NT2/D1 (cell line): Measurements from ENCODE around the gene SETD6.
"Not testable (repeated sequence)": the region's sequence is repeated elsewhere in the genome, so short reads cannot be mapped to it uniquely, and the experiment has no call there.

ENCODE experiments used
- DNase-seq: peaks from one replicate; pipeline ENCODE4 v3.0.0-alpha.2; 2011; ENCODE audit warnings: low read depth, low spot score
- H3K27me3 ChIP-seq: 2 replicates; pipeline ENCODE4 v1.6.0; 2011; ENCODE audit warnings: mild to moderate bottlenecking; ENCODE audit not compliant: insufficient read length, insufficient read depth
- H3K36me3 ChIP-seq: 2 replicates; pipeline ENCODE4 v1.6.1; 2011; ENCODE audit warnings: mild to moderate bottlenecking, low read length, mixed read lengths; ENCODE audit not compliant: insufficient read depth, insufficient read length
- H3K4me1 ChIP-seq: 2 replicates; pipeline ENCODE4 v1.5.1; 2011; ENCODE audit not compliant: insufficient read depth, insufficient read length
- H3K4me3 ChIP-seq: 2 replicates; pipeline ENCODE4 v1.5.1; 2011; ENCODE audit warnings: low read depth; ENCODE audit not compliant: insufficient read length
- H3K9ac ChIP-seq: 2 replicates; pipeline ENCODE4 v1.6.0; 2011; ENCODE audit warnings: low read depth; ENCODE audit not compliant: insufficient read length
- H3K9me3 ChIP-seq: 2 replicates; pipeline ENCODE4 v1.5.1; 2011; ENCODE audit warnings: mild to moderate bottlenecking, low read length; ENCODE audit not compliant: insufficient read depth
- SUZ12 ChIP-seq: IDR thresholded peaks from 2 replicates; pipeline ENCODE4 v1.6.1; 2011; ENCODE audit not compliant: insufficient read length, insufficient read depth; ENCODE audit errors: extremely low read depth
- YY1 ChIP-seq: IDR thresholded peaks from 2 replicates; pipeline ENCODE4 v1.6.1; 2011; ENCODE audit not compliant: insufficient read length, insufficient read depth
- ZNF274 ChIP-seq: IDR thresholded peaks from 2 replicates; pipeline ENCODE4 v1.6.1; 2011; ENCODE audit warnings: mild to moderate bottlenecking, low read depth, low read length

SETD6 gene

GRCh38 chr16:58487566-58488351, 27.6 kb upstream of the SETD6 start:
- Histone ChIP-seq H3K4me1 (peaks cover 9% of the 10 kb centered on the region), H3K36me3 (no peaks in the 10 kb centered on the region), H3K9ac (peak overlapping the region; percentile 64), H3K9me3 (no peaks in the 10 kb centered on the region), H3K27me3 (peaks cover 4% of the 10 kb centered on the region), H3K4me3 (peak overlapping the region; percentile 8)
- peak; percentile 87 for DNase-seq
- TF ChIP-seq SUZ12 (no peak), YY1 (no peak), ZNF274 (no peak)

DNA sequence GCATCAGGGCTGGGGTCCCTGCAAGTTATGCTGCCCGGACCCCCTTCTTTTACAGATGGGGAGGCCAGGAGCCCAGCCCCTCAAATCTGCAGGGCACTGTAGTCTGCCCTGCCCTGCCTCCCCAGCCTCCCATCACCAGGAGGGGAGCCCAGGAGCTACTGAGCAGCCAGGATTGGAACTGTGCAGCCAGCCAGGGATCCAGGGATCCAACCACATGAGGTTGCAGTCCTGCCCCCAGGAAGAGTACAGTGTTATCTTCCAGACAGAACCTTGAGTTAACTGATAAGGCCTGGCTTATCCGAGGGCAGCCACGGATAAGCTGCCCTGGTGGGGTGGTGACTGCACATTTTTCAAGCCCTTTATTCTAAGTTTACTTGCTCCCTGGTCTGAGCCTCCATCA, 26.8 kb upstream of the SETD6 start:
- DNase-seq = no peak
- Histone ChIP-seq H3K36me3 (no peaks in the 10 kb centered on the region), H3K9ac (no peak overlapping the region), H3K9me3 (no peaks in the 10 kb centered on the region), H3K27me3 (peaks cover 4% of the 10 kb centered on the region), H3K4me1 (peaks cover 12% of the 10 kb centered on the region), H3K4me3 (no peak overlapping the region)
- TF ChIP-seq YY1 (no peak), SUZ12 (no peak), ZNF274 (no peak)

- TF ChIP-seq YY1 (no peak), SUZ12 (no peak), ZNF274 (no peak)
- no peak overlapping the region for H3K4me3 ChIP-seq
- no peaks in the 10 kb centered on the region for H3K9me3 ChIP-seq
- no peak overlapping the region for H3K9ac ChIP-seq
- peaks cover 4% of the 10 kb centered on the region for H3K27me3 ChIP-seq
- DNase-seq = no peak
- peaks cover 22% of the 10 kb centered on the region for H3K4me1 ChIP-seq
- no peaks in the 10 kb centered on the region for H3K36me3 ChIP-seq
Observed at GRCh38 chr16:58490065-58490464, 25.3 kb upstream of the SETD6 start.

DNA sequence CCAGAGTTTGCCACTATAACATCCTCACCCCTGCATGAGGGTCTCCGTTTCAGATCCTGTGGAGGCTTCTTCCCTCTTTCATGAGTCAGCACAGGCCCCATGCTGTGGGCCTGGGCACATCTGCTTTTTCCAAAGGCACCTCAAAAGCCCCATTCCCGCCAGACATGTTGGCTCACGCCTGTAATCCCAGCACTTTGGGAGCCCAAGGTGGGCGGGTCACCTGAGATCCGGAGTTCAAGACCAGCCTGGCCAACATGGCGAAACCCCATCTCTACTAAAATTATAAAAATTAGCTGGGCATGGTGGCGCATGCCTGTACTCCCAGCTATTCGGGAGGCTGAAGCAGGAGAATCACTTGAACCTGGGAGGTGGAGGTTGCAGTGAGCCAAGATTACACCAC, 24.8 kb upstream of the SETD6 start:
- peaks cover 27% of the 10 kb centered on the region for H3K4me1 ChIP-seq
- H3K4me3 ChIP-seq, H3K36me3 ChIP-seq, H3K9me3 ChIP-seq, DNase-seq, H3K27me3 ChIP-seq, H3K9ac ChIP-seq: not testable (repeated sequence)

- DNase-seq = no peak
- Histone ChIP-seq H3K4me3 (no peak overlapping the region), H3K9me3 (no peaks in the 10 kb centered on the region), H3K9ac (no peak overlapping the region), H3K27me3 (peaks cover 4% of the 10 kb centered on the region), H3K4me1 (peaks cover 35% of the 10 kb centered on the region), H3K36me3 (no peaks in the 10 kb centered on the region)
- TF ChIP-seq YY1 = no peak
- TF ChIP-seq SUZ12 = no peak
- TF ChIP-seq ZNF274 = no peak
Observed at GRCh38 chr16:58492066-58492465, 23.3 kb upstream of the SETD6 start.

DNA sequence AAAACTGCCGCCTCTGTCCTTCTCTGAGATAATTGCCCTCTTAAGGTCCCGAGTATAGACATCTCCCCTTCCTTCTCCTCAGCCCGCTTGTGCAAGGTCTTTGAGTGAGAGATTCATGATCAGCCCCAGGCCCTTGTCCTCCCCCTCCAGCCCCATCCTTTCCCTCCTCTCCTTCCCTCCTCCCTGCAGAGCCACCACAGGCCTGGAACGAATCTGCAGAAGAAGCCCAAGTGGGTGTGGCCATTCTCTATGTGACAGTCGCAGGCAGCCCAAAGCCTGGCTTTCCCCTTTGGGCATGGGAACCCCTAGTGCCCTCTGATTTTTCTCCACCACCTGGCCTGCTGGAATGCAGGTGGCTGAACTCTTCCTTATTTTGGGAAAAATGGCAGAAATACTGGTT, 22.6 kb upstream of the SETD6 start:
- DNase-seq = no peak
- no peak overlapping the region for H3K9ac ChIP-seq
- peaks cover 35% of the 10 kb centered on the region for H3K4me1 ChIP-seq
- H3K36me3 ChIP-seq = no peaks in the 10 kb centered on the region
- no peak for TF ChIP-seq SUZ12
- TF ChIP-seq ZNF274 = no peak
- TF ChIP-seq YY1 = no peak
- H3K9me3 ChIP-seq = no peaks in the 10 kb centered on the region
- no peak overlapping the region for H3K4me3 ChIP-seq
- H3K27me3 ChIP-seq = no peaks in the 10 kb centered on the region

DNA sequence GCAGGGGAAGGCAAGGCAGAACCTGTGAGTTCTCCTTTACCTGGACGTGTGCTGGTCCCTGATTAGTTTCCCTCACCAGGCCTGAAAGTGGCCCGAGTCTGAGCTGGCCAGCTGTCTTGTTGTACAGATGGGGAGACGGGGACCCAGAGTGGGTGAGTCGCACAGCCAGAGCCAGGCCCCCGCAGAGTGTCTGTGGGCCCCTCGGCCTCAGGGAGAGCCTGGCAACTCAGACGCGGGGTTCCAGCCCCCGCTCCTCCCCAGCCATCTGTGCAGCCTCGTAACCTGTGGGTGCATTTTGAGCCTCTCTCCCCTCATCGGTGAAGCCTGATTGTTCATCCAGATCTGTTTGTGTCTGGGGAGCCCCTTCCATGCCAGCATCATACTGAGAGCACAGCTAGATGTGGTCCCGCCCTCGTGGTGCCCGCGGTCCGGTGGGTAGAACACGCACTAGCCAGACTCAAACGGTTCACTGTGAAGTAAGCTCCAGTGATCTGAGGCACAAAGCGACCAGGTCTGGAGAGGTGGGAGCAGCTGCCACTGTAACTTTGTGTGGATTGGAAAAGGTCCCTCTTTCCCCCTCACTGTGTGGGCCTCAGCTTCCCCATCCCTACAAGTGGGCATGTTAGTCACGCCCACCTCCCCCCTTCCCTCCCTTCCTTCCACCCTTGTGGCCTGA, 21.4 kb upstream of the SETD6 start:
- no peak for TF ChIP-seq SUZ12
- no peak for TF ChIP-seq YY1
- no peak for TF ChIP-seq ZNF274
- Histone ChIP-seq H3K36me3 (no peaks in the 10 kb centered on the region), H3K4me3 (no peak overlapping the region), H3K9me3 (no peaks in the 10 kb centered on the region), H3K9ac (peak overlapping the region; percentile 24), H3K4me1 (peaks cover 30% of the 10 kb centered on the region), H3K27me3 (no peaks in the 10 kb centered on the region)
- DNase-seq = no peak
